MM.1S (cell line): ENCODE results near the gene FOLH1.
"Not testable (repeated sequence)": the region's sequence is repeated elsewhere in the genome, so short reads cannot be mapped to it uniquely, and the experiment has no call there.

Experiments used
- DNase-seq: peaks from one replicate; pipeline ENCODE4 v3.0.0-alpha.2; 2015
- H2AFZ ChIP-seq: fragments of 300-600 bp; sonication (generic); 2 replicates; pipeline ENCODE4 v1.6.0; 2016; ENCODE audit warnings: antibody characterized with exemption, low read length
- H3F3A ChIP-seq: fragments of 300-600 bp; sonication (generic); 2 replicates; pipeline ENCODE4 v1.6.1; 2016; ENCODE audit warnings: mild to moderate bottlenecking, antibody characterized with exemption, low read length, moderate library complexity, mixed read lengths; ENCODE audit not compliant: insufficient read depth
- H3K27ac ChIP-seq: fragments of 300-600 bp; sonication (generic); 2 replicates; pipeline ENCODE4 v1.5.1; 2016; ENCODE audit warnings: mild to moderate bottlenecking, low read length
- H3K27me3 ChIP-seq: fragments of 300-600 bp; sonication (generic); replicated peaks from 2 replicates; pipeline ENCODE4 v1.6.0; 2016; ENCODE audit warnings: low read length; ENCODE audit not compliant: insufficient read depth
- H3K36me3 ChIP-seq: fragments of 300-600 bp; sonication (generic); replicated peaks from 2 replicates; pipeline ENCODE4 v1.6.1; 2016; ENCODE audit warnings: mild to moderate bottlenecking, low read length, mixed read lengths; ENCODE audit not compliant: insufficient read depth
- H3K4me1 ChIP-seq: fragments of 300-600 bp; sonication (generic); 2 replicates; pipeline ENCODE4 v1.6.1; 2016; ENCODE audit warnings: low read length, mixed read lengths
- H3K4me2 ChIP-seq: fragments of 300-600 bp; sonication (generic); 2 replicates; pipeline ENCODE4 v1.6.0; 2016; ENCODE audit warnings: low read depth, low read length
- H3K4me3 ChIP-seq: fragments of 300-600 bp; sonication (generic); 2 replicates; pipeline ENCODE4 v1.5.1; 2016; ENCODE audit warnings: low read length, mixed read lengths
- H3K79me2 ChIP-seq: fragments of 300-600 bp; sonication (generic); 2 replicates; pipeline ENCODE4 v1.6.1; 2016; ENCODE audit warnings: mixed run types, low read length, mixed read lengths
- H3K9ac ChIP-seq: fragments of 300-600 bp; sonication (generic); 2 replicates; pipeline ENCODE4 v1.6.1; 2016; ENCODE audit warnings: low read length, mixed read lengths
- H3K9me2 ChIP-seq: fragments of 300-600 bp; sonication (generic); replicated peaks from 2 replicates; pipeline ENCODE4 v1.6.1; 2016; ENCODE audit warnings: mild to moderate bottlenecking, low read length, mixed read lengths; ENCODE audit not compliant: insufficient read depth
- H3K9me3 ChIP-seq: fragments of 300-600 bp; sonication (generic); replicated peaks from 2 replicates; pipeline ENCODE4 v1.6.1; 2016; ENCODE audit warnings: mild to moderate bottlenecking, low read length, mixed read lengths; ENCODE audit not compliant: insufficient read depth
- H4K20me1 ChIP-seq: fragments of 300-600 bp; sonication (generic); 2 replicates; pipeline ENCODE4 v1.6.1; 2016; ENCODE audit warnings: mild to moderate bottlenecking, low read length, moderate library complexity, mixed read lengths; ENCODE audit not compliant: insufficient read depth

The FOLH1 gene

DNA sequence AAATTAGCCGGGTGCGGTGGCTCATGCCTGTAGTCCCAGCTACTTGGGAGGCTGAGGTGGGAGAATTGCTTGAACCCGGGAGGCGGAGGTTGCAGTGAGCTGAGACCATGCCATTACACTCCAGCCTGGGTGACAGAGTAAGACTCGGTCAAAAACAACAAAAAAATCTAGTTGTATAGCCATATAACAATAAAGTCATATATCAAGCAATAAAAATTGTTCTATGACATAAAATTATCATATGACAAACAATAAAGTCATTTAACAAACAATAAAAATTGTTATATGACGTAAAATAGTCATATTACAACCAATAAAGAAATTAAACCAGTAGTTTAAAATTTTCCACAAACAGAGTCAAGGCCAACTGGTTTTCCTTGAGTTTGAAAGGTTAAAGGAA is 12.4 kb downstream of the FOLH1 start:
- not testable (repeated sequence) for H3K4me1 ChIP-seq, H3K27me3 ChIP-seq, H3K4me2 ChIP-seq, H4K20me1 ChIP-seq, H3K4me3 ChIP-seq, H3K9me3 ChIP-seq, H3K9ac ChIP-seq, H3F3A ChIP-seq, H3K36me3 ChIP-seq, H2AFZ ChIP-seq, H3K27ac ChIP-seq, H3K79me2 ChIP-seq, H3K9me2 ChIP-seq, DNase-seq

DNA sequence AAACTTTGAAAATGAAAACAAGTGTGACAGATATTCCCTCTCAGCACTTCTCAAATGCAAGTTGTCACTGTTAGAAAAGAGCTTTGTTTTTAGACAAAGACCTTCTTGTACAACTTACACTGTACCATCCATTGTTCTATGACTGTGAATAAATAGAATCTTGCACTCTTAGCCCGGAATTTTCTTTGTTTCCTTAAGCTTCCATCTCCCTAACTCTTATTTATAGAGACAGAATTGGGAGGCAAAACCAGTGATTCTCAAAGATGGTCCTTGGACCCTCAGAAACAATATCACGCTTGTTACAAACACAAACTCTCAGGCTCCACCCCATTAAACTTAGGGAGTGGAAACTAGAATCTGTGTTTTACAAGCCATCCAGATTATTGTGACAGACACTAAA is 18.1 kb downstream of the FOLH1 start:
- not testable (repeated sequence) for H3K27me3 ChIP-seq, H3K79me2 ChIP-seq, H3K4me1 ChIP-seq, H3K27ac ChIP-seq, DNase-seq, H2AFZ ChIP-seq, H3K9ac ChIP-seq, H3F3A ChIP-seq, H4K20me1 ChIP-seq, H3K9me2 ChIP-seq, H3K4me2 ChIP-seq, H3K9me3 ChIP-seq, H3K4me3 ChIP-seq, H3K36me3 ChIP-seq

GRCh38 chr11:49186225-49186624 is 22.2 kb downstream of the FOLH1 start:
- not testable (repeated sequence) for H3K4me3 ChIP-seq, H4K20me1 ChIP-seq, H3K4me1 ChIP-seq, H3K27me3 ChIP-seq, H3F3A ChIP-seq, H3K9me3 ChIP-seq, H3K4me2 ChIP-seq, H3K9ac ChIP-seq, H3K36me3 ChIP-seq, DNase-seq, H3K9me2 ChIP-seq, H3K79me2 ChIP-seq, H2AFZ ChIP-seq, H3K27ac ChIP-seq

DNA sequence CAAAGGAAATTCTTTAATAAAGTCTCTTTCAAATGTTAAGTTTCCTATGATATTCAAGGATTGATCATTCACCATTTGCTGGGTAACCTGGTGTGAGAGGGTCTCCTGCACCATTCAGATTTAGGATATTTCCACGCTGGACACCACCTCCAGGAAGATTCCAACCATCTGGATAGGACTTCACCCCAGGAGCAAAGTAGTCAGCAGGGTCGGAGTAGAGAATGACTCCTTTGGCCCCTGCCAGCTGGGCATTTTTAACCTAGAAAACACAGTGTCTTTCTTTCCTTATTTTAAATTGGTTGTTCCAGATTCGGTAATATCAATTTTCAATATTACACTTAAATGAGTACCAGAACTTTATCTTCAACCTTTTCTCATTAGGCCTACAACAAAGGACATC is 22.8 kb downstream of the FOLH1 start:
- H4K20me1 ChIP-seq, H3K9me3 ChIP-seq, H3K9me2 ChIP-seq, H3K27ac ChIP-seq, H3K4me3 ChIP-seq, H3K4me1 ChIP-seq, H2AFZ ChIP-seq, DNase-seq, H3K27me3 ChIP-seq, H3K4me2 ChIP-seq, H3F3A ChIP-seq, H3K79me2 ChIP-seq, H3K9ac ChIP-seq, H3K36me3 ChIP-seq: not testable (repeated sequence)

GRCh38 chr11:49184756-49185155 is 23.6 kb downstream of the FOLH1 start:
- H3F3A ChIP-seq, H4K20me1 ChIP-seq, DNase-seq, H3K9me2 ChIP-seq, H3K4me2 ChIP-seq, H3K27me3 ChIP-seq, H3K9ac ChIP-seq, H3K4me1 ChIP-seq, H3K27ac ChIP-seq, H2AFZ ChIP-seq, H3K36me3 ChIP-seq, H3K9me3 ChIP-seq, H3K4me3 ChIP-seq, H3K79me2 ChIP-seq: not testable (repeated sequence)

DNA sequence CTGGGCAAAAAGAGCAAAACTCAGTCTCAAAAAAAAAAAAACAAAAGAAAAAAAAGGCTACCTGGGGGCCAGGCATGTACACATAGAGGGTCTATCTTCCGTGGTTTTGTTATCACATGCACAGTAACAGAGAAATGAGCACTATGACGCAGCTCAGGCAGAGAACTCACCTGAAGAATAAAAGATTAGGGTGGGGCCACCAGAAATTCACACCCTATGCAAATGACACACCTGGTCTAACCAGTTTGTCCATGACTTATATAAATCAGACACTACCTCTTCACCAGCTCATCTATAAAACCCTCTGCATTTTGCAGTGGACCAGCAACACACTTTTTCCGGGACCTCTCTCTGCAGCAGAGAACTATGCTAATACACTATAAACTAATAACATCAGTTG is 30.5 kb downstream of the FOLH1 start:
- not testable (repeated sequence) for H3K79me2 ChIP-seq, H3K4me2 ChIP-seq, H4K20me1 ChIP-seq, DNase-seq, H3K9ac ChIP-seq, H3F3A ChIP-seq, H3K27me3 ChIP-seq, H2AFZ ChIP-seq, H3K9me2 ChIP-seq, H3K36me3 ChIP-seq, H3K4me3 ChIP-seq, H3K4me1 ChIP-seq, H3K9me3 ChIP-seq, H3K27ac ChIP-seq

DNA sequence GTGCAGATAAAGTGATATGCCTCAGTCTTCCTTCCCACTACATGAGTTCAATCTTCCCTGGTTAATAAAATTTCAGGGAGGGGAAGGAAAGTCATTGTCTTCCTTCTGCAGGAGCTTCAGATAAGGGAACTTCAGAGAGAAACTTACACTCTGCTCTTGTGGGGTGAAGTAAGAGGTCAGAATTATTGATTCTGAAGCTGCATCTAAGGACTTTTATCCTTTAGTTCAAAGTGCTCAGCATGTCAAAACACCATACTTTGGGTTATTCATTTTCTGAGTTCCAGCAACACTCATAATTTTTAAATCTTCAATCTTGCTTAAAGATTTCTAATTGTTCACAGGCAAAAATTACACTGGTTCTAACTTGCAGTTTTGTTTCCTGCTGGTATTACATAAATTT is 33.0 kb downstream of the FOLH1 start:
- not testable (repeated sequence) for H3K27me3 ChIP-seq, DNase-seq, H3K9ac ChIP-seq, H3K9me2 ChIP-seq, H3F3A ChIP-seq, H3K9me3 ChIP-seq, H3K36me3 ChIP-seq, H4K20me1 ChIP-seq, H3K4me2 ChIP-seq, H3K4me3 ChIP-seq, H3K79me2 ChIP-seq, H3K4me1 ChIP-seq, H2AFZ ChIP-seq, H3K27ac ChIP-seq

GRCh38 chr11:49174691-49175366 is 33.6 kb downstream of the FOLH1 start:
- H3K79me2 ChIP-seq, H3K27ac ChIP-seq, H2AFZ ChIP-seq, H3F3A ChIP-seq, H3K4me1 ChIP-seq, H3K9me2 ChIP-seq, H3K4me3 ChIP-seq, H3K4me2 ChIP-seq, H3K27me3 ChIP-seq, H4K20me1 ChIP-seq, H3K36me3 ChIP-seq, DNase-seq, H3K9ac ChIP-seq, H3K9me3 ChIP-seq: not testable (repeated sequence)
